SU-DHL-6 (cell line): ENCODE data around the gene THTPA.

Source experiments
- CTCF ChIP-seq: fragments of 200-600 bp; sonication (generic); IDR thresholded peaks from one replicate; pipeline ENCODE4 v1.5.1; 2017; ENCODE audit warnings: antibody characterized with exemption, mild to moderate bottlenecking, low read length, moderate library complexity; ENCODE audit not compliant: insufficient read depth, poor library complexity, severe bottlenecking
- EZH2phosphoT487 ChIP-seq: fragments of 200-600 bp; sonication (generic), shearing (Covaris generic); conservative IDR thresholded peaks from 2 replicates; pipeline ENCODE4 v1.6.1; 2018; ENCODE audit warnings: mild to moderate bottlenecking, antibody characterized with exemption, low read length, moderate library complexity, mixed read lengths

- no peak for TF ChIP-seq CTCF
- no peak for TF ChIP-seq EZH2phosphoT487
Measured at GRCh38 chr14:23580948-23581281, 24.8 kb downstream of the THTPA start.
